Suprapubic skin (tissue), 4 donors: ENCODE measurements around the gene SLC22A31. TPM values are rescaled to one million over a fixed set of nuclear protein-coding genes. Genes with fewer than 3 reads are reported as not detected.

ENCODE experiments used
- DNase-seq, 2 donors: peaks; one replicate each; pipeline ENCODE4 v3.0.0-alpha.2; 2019; ENCODE audit warnings: low spot score in 2 of 2
- H3K27ac ChIP-seq: fragments of 200-600 bp; sonication (generic); one replicate; pipeline ENCODE4 v1.5.1; 2019
- H3K27me3 ChIP-seq: fragments of 200-600 bp; sonication (generic); one replicate; pipeline ENCODE4 v1.5.1; 2019
- H3K36me3 ChIP-seq: fragments of 200-600 bp; sonication (generic); one replicate; pipeline ENCODE4 v1.5.1; 2019
- H3K4me1 ChIP-seq: fragments of 200-600 bp; sonication (generic); one replicate; pipeline ENCODE4 v1.5.1; 2019
- H3K4me3 ChIP-seq: fragments of 200-600 bp; sonication (generic); one replicate; pipeline ENCODE4 v1.5.1; 2019; ENCODE audit warnings: mild to moderate bottlenecking
- H3K9me3 ChIP-seq: fragments of 200-600 bp; sonication (generic); one replicate; pipeline ENCODE4 v1.5.1; 2019
- EP300 ChIP-seq: sonication (generic); formaldehyde crosslinking; IDR thresholded peaks from one replicate; pipeline ENCODE4 v1.6.1; 2017; ENCODE audit warnings: antibody characterized with exemption
- POLR2A ChIP-seq, 2 donors: fragments of 450-650 bp; IDR thresholded peaks; one replicate each; pipeline ENCODE4 v1.6.1; 2017; ENCODE audit warnings: antibody characterized with exemption in 2 of 2, mild to moderate bottlenecking in 2 of 2, moderate library complexity in 2 of 2
- POLR2AphosphoS5 ChIP-seq, 3 donors: sonication (generic); formaldehyde crosslinking; IDR thresholded peaks; one replicate each; pipeline ENCODE4 v1.6.1; 2017; ENCODE audit warnings: antibody characterized with exemption in 3 of 3
- WGBS: methylation state at CpG from one replicate; pipeline ENCODE4 v1.1.5; 2018; 5-methylcytosine and 5-hydroxymethylcytosine counted together
- total RNA-seq, 4 donors: library from RNA; depleted of rRNA; stranded (reverse); fragments of >200 nt; gene quantifications; one replicate each; pipeline ENCODE4 v1.1.0, GENCODE V29; 2016
- TF ChIP-seq, protein P1 (sequence below), 2 donors: fragments of 200-600 bp in 1 of 2; fragments of 450-650 bp in 1 of 2; sonication (generic) in 1 of 2; IDR thresholded peaks; one replicate each; pipeline ENCODE4 v1.5.1; 2016 to 2019; ENCODE audit warnings: antibody characterized with exemption in 2 of 2, mild to moderate bottlenecking in 1 of 2, moderate library complexity in 1 of 2

SLC22A31 gene
- total RNA-seq, 4 donors from 2014 or later, result 0.72 to 6.6 (median 4.7) TPM

DNA sequence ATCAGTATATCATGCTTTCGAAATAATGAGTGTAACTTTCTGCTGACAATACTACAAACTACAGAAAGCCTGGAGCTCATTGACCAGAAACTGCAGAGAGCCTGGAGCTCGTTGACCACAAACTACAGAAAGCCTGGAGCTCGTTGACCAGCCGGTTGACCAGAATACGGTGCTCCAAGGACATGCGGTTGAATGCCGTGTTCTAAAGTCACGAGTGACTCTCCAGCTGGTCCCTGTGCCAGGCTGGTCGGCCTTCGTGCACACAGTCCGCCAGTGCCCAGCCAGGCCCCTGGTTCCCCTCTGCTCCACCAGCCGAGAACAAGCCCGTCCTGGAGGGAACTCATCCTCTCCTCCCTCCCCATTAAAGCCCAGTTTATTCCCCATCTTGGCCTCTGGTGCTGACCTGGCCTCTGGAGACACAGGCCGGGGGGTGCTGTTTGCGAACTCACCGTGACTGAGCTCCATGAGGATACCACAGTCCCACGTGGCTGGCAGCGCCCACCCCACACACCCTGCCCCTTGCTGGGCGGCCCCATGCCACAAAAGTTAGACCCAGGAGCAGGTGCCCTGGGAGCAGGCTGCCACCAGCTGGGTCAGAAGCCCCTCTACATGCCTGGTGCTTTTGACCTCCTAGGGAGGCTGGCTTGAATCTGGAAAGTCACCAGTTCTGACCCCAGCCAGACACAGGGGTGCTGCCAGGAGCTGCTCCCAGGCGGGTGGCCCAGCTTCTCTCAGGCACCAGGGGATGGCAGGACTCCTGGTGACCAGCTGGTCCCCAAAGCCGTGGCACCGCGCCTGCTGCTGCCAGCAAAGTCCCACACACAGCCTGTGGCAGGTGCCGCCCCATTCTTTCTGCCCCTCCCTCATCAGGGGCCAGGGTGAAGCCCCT is 44.2 kb downstream of the SLC22A31 start:
- Histone ChIP-seq H3K36me3 (peaks cover 12% of the 10 kb centered on the region), H3K27ac (peak overlapping the region; percentile 11), H3K4me1 (peaks cover 42% of the 10 kb centered on the region), H3K4me3 (no peak overlapping the region), H3K27me3 (peaks cover 19% of the 10 kb centered on the region), H3K9me3 (no peaks in the 10 kb centered on the region)
- 51% methylated on average over 20 of the region's 24 CpGs for WGBS
- no peak for TF ChIP-seq EP300
- TF ChIP-seq, protein P1, sequence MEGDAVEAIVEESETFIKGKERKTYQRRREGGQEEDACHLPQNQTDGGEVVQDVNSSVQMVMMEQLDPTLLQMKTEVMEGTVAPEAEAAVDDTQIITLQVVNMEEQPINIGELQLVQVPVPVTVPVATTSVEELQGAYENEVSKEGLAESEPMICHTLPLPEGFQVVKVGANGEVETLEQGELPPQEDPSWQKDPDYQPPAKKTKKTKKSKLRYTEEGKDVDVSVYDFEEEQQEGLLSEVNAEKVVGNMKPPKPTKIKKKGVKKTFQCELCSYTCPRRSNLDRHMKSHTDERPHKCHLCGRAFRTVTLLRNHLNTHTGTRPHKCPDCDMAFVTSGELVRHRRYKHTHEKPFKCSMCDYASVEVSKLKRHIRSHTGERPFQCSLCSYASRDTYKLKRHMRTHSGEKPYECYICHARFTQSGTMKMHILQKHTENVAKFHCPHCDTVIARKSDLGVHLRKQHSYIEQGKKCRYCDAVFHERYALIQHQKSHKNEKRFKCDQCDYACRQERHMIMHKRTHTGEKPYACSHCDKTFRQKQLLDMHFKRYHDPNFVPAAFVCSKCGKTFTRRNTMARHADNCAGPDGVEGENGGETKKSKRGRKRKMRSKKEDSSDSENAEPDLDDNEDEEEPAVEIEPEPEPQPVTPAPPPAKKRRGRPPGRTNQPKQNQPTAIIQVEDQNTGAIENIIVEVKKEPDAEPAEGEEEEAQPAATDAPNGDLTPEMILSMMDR (IDR thresholded peaks at IDR 0.05), result no peak
- TF ChIP-seq POLR2A (IDR thresholded peaks at IDR 0.05), result no peak
- no peak for TF ChIP-seq POLR2AphosphoS5 (IDR thresholded peaks at IDR 0.05)
- DNase-seq, result no peak

- peak in 1 of 2 donors; percentile 79 for DNase-seq
- TF ChIP-seq EP300 (no peak), POLR2AphosphoS5 (IDR thresholded peaks at IDR 0.05) (no peak), POLR2A (IDR thresholded peaks at IDR 0.05) (no peak)
- TF ChIP-seq, protein P1 (IDR thresholded peaks at IDR 0.05), result no peak
- H3K9me3 ChIP-seq, result no peaks in the 10 kb centered on the region
- H3K4me3 ChIP-seq, result no peak overlapping the region
- H3K27me3 ChIP-seq, result peaks cover 12% of the 10 kb centered on the region
- WGBS, result 25% methylated on average over 11 of the region's 19 CpGs
- H3K36me3 ChIP-seq, result peaks cover 21% of the 10 kb centered on the region
- peak overlapping the region; percentile 42 for H3K27ac ChIP-seq
- peaks cover 45% of the 10 kb centered on the region for H3K4me1 ChIP-seq
These were observed 45.1 kb downstream of the SLC22A31 start for GRCh38 chr16:89155184-89155679.

DNA sequence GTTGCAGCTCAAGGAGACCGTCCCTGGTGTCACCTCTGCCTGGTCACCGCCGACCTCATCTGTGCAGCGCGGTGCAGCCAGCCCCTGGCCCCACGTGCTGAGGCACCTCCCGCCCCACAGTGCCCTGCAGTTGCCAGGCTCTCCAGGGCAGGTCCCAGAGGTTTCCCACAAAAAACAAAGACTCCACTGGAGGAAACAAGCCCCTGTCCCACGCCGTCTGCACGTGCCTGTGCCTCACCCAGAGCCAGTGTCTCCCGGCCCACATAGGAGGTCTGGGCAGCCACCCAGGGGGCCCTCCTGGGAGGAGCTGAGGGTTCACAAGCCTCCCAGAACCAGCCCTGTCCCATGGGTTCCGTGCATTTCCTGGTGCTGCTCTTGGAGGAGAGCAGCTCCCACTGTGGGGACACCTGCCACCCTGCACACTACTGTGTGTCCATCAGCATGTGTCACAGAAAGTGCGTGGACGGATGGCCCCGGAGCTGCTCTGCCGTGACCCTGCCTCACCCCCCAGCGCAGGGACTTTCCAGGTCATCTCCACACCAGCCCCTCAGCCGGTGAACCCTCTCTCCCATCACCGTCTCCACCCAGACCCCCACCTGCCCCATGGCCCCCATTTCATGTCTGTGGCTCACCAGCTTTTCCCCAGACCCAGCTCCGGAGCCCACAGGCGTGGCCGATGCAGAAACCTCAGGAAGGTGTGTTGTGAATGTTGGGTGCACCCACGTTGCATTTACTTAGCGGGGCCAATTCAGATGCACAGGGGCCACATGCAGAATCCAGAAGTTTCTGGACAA is 45.8 kb downstream of the SLC22A31 start:
- Histone ChIP-seq H3K36me3 (peaks cover 25% of the 10 kb centered on the region), H3K9me3 (no peaks in the 10 kb centered on the region), H3K27ac (no peak overlapping the region), H3K4me1 (peaks cover 48% of the 10 kb centered on the region), H3K27me3 (peaks cover 7% of the 10 kb centered on the region), H3K4me3 (no peak overlapping the region)
- TF ChIP-seq EP300, result no peak
- TF ChIP-seq, protein P1 (IDR thresholded peaks at IDR 0.05), result no peak
- TF ChIP-seq POLR2A (IDR thresholded peaks at IDR 0.05), result no peak
- TF ChIP-seq POLR2AphosphoS5 (IDR thresholded peaks at IDR 0.05), result no peak
- 61% methylated on average over 9 of the region's 24 CpGs for WGBS
- DNase-seq, result no peak

DNA sequence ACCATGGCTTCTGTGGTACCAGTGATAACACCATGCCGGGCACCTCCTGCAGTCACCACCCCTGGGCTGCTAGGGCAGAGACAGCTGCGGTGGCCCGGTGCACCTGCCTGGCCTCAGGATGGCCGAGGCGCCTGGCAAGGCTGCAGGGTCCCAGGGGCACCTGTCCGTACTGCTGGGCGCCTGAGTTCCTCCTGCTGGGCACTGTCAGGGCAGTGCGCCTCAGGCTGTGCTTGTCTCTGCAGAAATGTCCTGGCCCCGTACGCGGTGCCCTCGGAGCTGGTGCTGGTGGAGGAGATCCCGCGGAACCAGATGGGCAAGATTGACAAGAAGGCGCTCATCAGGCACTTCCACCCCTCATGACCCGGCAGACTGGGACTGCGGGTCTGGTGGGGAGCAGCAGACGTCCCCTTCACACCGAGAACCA is 46.5 kb downstream of the SLC22A31 start:
- TF ChIP-seq, protein P1 (IDR thresholded peaks at IDR 0.05), result no peak
- TF ChIP-seq POLR2AphosphoS5 (IDR thresholded peaks at IDR 0.05), result no peak
- no peak for TF ChIP-seq POLR2A (IDR thresholded peaks at IDR 0.05)
- no peak for TF ChIP-seq EP300
- Histone ChIP-seq H3K27ac (no peak overlapping the region), H3K4me1 (peaks cover 52% of the 10 kb centered on the region), H3K4me3 (no peak overlapping the region), H3K27me3 (no peaks in the 10 kb centered on the region), H3K36me3 (peaks cover 25% of the 10 kb centered on the region), H3K9me3 (no peaks in the 10 kb centered on the region)
- no peak for DNase-seq
- 44% methylated on average over 7 of the region's 19 CpGs for WGBS
